GM19463 (cell line): ENCODE results near the gene THRSP.
"Not testable (repeated sequence)": the region's sequence is repeated elsewhere in the genome, so short reads cannot be mapped to it uniquely, and the experiment has no call there.

Experiments used
- ATAC-seq: cut with Tn5 transposase; IDR thresholded peaks from one replicate; pipeline ENCODE4 v1.9.1; 2021; ENCODE audit warnings: mild to moderate bottlenecking, moderate library complexity; ENCODE audit not compliant: unreplicated experiment

Gene THRSP

GRCh38 chr11:78038697-78039313, 24.9 kb upstream of the THRSP start:
- ATAC-seq = no peak

DNA sequence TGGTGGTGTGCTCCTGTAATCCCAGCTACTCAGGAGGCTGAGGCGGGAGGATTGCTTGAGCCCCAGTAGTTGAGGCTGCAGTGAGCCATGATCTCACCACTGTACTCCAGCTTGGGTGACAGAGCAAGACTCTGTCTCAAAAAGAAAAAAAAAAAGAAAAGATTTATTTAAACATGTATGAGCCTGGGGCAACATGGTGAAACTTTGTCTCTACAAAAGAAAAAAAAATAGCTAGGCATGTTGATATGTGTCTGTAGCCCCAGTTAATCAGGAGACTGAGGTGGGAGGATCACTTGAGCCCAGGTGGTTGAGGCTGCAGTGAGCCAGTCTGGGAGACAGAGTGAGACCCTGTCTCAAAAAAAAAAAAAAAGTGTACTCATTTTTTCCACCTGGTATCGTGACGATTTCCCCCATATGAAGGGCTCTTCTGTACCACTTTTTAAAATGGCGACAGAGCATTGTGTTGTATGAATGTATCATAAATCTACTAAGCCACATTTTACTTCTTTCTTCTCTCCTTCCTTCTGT, 24.2 kb upstream of the THRSP start:
- ATAC-seq = peak; percentile 24

- ATAC-seq = peak; percentile 89
Measured at GRCh38 chr11:78039919-78040671, 23.6 kb upstream of the THRSP start.

- no peak for ATAC-seq
Measured at GRCh38 chr11:78040691-78041379, 22.8 kb upstream of the THRSP start.

DNA sequence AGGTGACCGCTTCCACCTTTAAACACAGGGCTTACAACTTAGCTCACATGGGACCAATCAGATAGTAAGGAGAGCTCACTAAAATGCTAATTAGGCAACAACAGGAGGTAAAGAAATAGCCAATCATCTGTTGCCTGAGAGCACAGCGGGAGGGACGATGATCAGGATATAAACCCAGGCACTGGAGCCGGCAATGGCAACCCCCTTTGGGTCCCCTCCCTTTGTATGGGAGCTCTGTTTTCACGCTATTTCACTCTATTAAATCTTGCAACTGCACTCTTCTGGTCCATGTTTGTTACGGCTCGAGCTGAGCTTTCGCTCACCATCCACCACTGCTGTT, 22.3 kb upstream of the THRSP start:
- not testable (repeated sequence) for ATAC-seq

GRCh38 chr11:78041843-78042440, 21.7 kb upstream of the THRSP start:
- ATAC-seq = no peak

DNA sequence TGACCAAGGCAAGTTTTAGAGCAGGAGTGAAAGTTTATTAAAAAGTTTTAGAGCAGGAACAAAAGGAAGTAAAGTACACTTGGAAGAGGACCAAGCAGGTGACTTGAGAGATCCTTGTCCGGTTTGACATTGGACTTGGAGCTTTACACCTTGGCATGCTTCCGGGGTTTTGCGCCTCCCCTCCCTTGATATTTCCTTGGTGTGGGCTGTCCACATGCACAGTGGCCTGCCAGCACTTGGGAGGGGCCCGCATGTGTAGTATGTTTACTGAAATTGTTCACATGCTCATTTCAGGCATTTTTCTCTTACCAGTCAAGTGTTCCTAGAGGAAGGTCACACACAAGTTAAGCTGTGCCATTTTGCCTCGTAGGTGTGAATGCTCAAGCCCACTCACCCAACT, 19.0 kb upstream of the THRSP start:
- ATAC-seq = no peak

- no peak for ATAC-seq
Measured at GRCh38 chr11:78045851-78046485, 17.7 kb upstream of the THRSP start.

DNA sequence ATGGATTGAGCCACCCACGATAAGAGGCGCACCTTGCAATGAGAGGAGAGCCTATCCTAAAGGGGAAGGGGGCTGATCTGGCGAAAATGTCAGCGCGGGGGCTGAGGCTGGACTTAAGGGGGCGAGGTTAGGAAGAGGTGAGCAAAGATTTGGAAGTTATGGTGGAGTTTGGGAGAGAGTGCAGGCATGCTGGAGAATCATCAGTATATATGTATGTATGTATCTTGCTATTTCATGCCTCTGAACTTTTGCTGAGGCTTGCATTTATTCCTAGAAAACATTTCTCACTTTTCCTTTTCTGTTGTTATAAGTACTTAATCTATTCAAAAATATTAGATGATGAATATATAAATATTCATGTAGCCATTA, 17.2 kb upstream of the THRSP start:
- ATAC-seq = no peak

DNA sequence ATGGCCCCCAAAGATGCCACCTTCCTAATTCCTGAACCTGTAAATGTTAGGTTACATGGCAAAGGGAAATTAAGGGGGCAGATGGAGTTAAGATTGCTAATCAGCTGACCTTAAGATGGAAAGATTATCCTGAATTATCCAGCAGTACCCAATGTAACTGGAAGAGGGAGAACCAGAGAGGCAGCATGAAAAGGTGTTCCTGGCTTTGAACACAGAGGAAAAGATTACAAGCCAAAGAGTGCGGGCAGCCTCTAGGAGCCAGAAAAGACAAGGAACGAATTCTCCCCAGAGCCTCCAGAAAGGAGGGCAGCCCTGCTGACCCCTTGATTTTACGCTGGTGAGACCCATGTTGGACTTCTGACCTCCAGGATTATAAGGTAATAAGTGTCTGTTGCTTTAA, 15.1 kb upstream of the THRSP start:
- ATAC-seq = no peak

DNA sequence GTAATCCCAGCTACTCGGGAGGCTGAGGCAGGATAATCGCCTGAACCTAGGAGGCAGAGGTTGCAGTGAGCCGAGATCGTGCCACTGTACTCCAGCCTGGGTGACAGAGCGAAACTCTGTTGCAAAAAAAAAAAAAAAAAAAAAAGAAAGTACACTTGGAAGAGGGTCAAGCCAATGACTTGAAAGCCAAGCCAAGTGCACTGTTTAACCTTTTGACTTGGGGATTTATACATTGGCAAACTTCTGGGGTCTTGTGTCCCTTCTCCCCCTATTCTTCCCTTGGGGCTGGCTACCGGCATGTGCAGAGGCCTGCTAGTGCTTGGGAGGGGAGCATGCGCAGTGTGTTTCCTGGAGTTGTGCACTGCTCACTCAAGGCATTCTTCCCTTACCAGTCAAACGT, 14.3 kb upstream of the THRSP start:
- ATAC-seq = no peak

GRCh38 chr11:78050964-78051831, 12.5 kb upstream of the THRSP start:
- no peak for ATAC-seq

- no peak for ATAC-seq
Measured at GRCh38 chr11:78054971-78055370, 8.7 kb upstream of the THRSP start.

DNA sequence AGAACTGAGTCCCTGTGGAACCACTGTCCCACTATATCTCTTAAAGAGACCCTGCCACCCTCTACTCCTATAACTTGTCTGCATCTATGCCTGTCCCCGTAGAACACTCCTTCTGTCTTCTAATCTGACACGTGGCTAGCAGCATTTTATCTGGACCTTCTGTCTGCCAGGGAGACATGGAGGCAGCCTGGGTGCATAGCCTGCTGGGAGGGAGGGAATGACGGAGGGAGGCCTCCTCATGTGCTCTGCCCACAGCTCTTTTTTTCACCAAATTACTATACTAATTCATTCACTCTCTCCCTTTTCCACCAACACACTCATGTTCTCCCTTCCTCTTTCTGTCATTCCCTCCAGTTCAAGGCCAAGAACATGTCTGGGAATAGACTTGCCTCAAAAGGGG, 7.6 kb upstream of the THRSP start:
- no peak for ATAC-seq

DNA sequence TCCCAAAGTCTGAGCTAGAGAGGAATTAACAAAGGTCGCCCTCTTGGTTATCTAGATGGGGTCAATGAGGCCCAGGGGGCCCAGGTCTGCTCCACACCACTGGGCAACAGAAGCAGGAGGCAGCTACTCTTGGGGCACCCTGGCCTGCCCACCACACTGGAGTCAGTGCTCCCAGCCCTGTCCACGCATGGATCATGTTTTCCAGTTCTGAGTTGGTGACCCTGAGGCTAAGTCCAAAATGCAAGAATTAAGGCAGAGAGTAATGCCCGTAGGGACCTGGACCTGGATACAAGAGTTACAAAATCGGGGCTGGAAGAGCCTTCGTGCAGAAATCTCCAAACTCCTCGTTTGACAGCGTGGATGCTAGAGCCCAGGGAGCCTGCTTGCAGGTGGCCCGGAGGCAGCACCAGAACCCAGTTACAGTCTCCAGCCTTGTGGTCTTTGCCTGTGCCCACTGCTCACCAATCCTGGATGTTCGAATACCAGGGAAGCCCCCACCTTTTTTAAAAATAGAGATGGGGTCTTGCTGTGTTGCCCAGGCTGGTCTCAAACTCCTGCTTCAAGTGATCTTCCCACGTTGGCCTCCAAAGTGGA, 6.1 kb upstream of the THRSP start:
- no peak for ATAC-seq

DNA sequence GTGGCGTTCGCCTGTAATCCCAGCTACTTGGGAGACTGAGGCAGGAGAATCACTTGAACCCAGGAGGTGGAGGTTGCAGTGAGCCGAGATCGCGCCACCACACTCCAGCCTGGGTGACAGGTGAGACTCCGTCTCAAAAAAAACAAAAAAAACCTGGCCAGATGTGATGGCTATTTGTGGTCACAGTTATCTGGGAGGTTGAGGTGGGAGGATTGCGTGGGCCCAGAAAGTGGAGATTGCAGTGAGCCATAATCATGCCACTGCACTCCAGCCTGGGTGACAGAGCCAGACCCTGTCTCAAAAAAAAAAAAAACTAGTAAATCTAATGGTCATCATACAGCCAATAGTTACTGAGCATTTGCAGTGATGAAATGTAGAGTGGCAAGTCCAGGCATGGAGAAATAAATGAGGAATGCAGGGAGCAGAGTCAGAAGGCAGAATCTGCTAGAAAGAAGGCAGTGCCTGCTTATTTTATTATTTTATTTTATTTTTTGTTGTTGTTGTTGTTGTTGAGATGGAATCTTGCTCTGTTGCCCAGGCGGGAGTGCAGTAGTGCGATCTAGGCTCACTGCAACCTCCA, 3.8 kb upstream of the THRSP start:
- ATAC-seq = not testable (repeated sequence)

DNA sequence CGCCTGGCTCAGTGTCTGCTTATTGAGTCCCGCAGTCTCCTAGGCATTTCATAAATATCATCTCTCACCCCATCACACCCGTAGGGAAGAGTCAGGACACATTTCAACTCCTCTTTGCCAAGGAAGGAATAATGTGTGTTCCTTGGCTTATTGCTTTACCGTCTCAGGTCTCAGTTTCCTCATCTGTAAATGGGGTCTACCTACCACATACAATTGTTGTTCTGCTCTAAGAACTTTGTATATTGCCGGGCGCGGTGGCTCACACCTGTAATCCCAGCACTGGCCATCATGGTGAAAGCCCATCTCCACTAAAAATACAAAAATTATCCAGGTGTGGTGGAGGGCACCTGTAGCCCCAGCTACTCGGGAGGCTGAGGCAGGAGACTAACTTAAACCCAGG, 3.1 kb upstream of the THRSP start:
- ATAC-seq = no peak

- ATAC-seq = no peak
Measured at GRCh38 chr11:78061088-78061920, 2.4 kb upstream of the THRSP start.

- no peak for ATAC-seq
Measured at GRCh38 chr11:78061921-78062311, 1.7 kb upstream of the THRSP start.
